Measurements from ENCODE around the gene CCDC186.

The CCDC186 gene

GRCh38 chr10:114118514-114118913, 55.5 kb downstream of the CCDC186 start:
- FAIRE-seq = no peak
- no peak for TF ChIP-seq CTCF (IDR thresholded peaks at IDR 0.05; ENCODE audit: insufficient read depth, missing control alignments)
- no peak for DNase-seq (ENCODE audit: insufficient read length, low spot score)

GRCh38 chr10:114117728-114118127, 56.3 kb downstream of the CCDC186 start:
- no peak for FAIRE-seq
- TF ChIP-seq CTCF (IDR thresholded peaks at IDR 0.05; ENCODE audit: insufficient read depth, missing control alignments) = no peak
- no peak for DNase-seq (ENCODE audit: insufficient read length, low spot score)

- no peak for TF ChIP-seq CTCF (IDR thresholded peaks at IDR 0.05; ENCODE audit: insufficient read depth, missing control alignments)
- DNase-seq (ENCODE audit: insufficient read length, low spot score) = no peak
- no peak for FAIRE-seq
Measured at GRCh38 chr10:114115661-114116445, 58.1 kb downstream of the CCDC186 start.

- no peak for TF ChIP-seq CTCF (IDR thresholded peaks at IDR 0.05; ENCODE audit: insufficient read depth, missing control alignments)
- DNase-seq (ENCODE audit: insufficient read length, low spot score) (no peak), FAIRE-seq (no peak)
Measured at GRCh38 chr10:114110174-114110972, 63.6 kb downstream of the CCDC186 start.

GRCh38 chr10:114103284-114103683, 70.7 kb downstream of the CCDC186 start:
- no peak for FAIRE-seq
- peak; percentile 51 for TF ChIP-seq CTCF (IDR thresholded peaks at IDR 0.05; ENCODE audit: insufficient read depth, missing control alignments)

GRCh38 chr10:114102256-114102655, 71.7 kb downstream of the CCDC186 start:
- FAIRE-seq = no peak
- no peak for DNase-seq (ENCODE audit: insufficient read length, low spot score)
- TF ChIP-seq CTCF (IDR thresholded peaks at IDR 0.05; ENCODE audit: insufficient read depth, missing control alignments) = no peak

More at GRCh38 chr10:114103284-114103683, 70.7 kb downstream of the CCDC186 start:
- DNase-seq (ENCODE audit: insufficient read length, low spot score) = no peak

Data from D721Med (cell line).